Smooth muscle cell of the brain vasculature (primary cell): ENCODE results near the gene DUSP18.
"Not testable (repeated sequence)": the region's sequence is repeated elsewhere in the genome, so short reads cannot be mapped to it uniquely, and the experiment has no call there.

Experiments used
- DNase-seq: peaks from one replicate; pipeline ENCODE4 v3.0.0-alpha.2; 2012; ENCODE audit warnings: low read depth, low spot score

Gene DUSP18

DNA sequence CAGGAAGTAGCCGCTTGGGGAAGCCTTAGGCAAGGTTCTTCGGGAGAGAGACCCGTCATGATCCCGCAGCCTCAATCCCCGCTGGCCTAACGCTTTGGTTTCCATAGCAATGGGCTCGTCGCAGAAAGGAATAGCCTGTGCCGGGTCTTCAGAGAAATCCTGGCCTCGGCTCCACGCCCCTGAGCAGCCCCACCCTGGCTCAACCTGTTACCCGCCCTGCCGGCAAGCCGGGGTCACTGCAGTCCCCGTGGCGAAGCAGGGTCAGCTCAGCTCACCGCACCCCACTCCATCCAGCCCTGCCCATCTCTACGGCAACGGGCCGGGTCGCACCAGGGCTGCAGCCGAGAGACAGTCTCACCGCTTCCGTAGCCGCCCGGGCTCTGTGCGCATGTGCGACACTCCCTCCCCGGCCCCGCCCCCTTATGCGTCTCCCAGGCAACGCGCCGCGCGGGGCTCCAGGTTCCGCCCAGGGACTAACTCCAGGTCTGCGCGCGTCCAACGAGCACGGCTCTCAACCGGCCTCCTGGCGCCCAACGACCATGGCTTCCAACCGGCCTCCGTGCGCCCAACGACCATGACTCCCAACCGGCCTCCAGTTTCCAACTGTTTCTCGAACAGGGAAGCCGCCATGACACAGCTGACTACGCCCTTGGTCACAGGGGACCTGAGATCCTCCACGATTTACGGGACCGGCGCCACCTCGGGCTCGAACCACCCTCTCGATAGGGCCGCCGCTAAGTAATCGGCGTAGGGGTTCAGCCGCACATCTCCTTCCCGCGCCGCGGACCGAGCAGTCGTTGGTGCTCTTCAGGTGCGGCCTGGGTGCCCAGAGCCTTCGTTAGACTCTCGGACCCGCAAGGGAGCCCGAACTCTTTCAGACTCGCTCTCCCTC is at the start of gene DUSP18:
TSS of gene DUSP18 (minus strand) at position 382 of the 892 bp plus-strand sequence. CDS start 3,872 bp downstream, outside the sequence.
- peak; percentile 58 for DNase-seq

DNA sequence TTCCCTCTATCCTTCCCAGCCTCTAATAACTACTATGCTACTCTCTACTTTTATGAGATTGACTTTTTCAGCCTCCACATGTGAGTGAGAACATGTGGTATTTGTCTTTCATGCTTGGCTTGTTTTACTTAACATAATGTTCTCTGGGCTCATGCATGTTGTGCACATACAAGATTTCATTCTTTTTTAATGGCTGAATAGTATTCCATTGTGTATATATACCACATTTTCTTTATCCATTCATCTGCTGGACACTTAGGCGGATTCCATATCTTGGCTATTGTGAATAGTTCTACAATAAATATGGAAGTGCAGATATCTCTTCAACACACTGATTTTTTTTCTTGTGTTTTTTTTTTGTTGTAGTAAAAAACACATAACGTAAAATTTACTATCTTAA is 46.4 kb upstream of the DUSP18 start:
- DNase-seq, result no peak

DNA sequence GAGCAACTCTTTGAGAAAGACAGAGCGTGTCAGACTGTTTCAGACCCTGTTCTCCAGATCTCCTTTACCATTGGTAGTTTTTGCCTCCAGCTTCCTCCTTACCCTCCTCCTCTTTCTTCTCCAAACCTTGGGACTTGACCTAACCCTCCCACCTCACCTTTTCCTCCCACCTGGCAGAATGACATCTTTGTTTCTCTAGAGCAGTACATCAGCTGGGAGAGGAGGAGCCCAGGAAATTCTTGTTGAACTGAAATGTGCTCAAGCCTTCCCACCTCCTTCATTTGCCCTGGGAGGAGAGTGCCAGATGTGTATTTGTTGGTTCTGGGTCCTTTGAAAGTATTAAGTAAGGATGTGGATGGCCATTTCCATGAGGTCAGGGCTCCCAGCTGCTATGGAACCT is 44.4 kb upstream of the DUSP18 start:
- no peak for DNase-seq

DNA sequence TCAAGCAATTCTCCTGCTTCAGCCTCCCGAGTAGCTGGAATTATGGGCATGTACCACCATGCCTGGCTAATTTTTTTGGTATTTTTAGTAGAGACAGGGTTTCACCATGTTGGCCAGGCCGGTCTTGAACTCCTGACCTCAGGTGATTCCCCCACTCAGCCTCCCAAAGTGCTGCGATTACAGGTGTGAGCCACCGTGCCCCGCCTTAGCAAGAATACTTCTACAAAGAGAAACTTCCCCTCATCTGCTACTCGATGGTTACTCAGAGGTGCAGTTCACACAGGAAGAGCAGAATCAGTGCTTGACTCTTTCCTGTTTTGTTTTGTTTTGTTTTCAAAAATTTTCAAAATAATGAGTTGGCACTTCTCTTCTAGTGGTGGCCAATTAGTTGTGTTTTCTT is 42.3 kb upstream of the DUSP18 start:
- not testable (repeated sequence) for DNase-seq

DNA sequence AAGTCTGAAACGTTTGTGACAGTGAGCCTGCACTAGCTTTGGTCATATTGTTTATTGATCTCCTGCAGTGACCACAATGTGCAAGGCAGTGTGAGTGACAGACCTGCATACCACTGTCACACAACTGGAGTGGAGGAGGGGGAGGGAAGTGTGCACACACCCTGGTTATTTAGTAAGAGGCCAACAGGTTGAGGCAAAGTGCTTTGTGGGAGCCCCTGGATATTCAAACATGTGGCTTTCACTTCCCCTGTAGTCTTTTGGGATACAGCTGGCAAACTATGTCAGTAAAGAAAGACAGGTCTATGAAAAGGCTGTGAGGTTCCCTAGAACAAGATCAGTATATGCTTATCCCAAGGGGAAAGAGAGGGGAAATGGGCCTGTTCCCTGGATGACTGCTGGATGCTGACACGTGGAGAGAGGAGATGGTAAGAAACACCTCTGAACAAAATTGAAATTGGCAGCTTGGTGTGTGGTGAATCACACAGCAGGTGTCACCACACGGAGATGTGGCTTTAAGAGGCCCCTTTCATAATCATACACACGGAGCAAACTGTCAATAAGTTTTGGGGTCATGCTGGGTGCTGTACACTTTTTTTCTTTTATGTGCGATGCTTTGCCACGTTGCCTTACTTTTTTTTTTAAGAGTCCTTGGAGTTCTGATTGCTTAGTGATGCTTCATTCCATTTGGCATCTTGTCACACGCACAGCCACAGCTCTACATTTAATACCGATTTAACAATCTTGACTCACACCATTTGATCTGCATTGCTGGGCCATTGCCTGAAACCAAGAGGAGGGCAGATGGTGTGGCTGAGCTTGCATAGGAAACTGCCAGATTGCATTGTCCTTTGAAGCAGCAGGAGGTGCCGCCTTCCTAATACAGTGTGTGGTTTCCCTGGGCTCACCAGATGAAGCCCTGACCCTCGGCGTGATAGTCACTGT is 38.3 kb upstream of the DUSP18 start:
- no peak for DNase-seq

DNA sequence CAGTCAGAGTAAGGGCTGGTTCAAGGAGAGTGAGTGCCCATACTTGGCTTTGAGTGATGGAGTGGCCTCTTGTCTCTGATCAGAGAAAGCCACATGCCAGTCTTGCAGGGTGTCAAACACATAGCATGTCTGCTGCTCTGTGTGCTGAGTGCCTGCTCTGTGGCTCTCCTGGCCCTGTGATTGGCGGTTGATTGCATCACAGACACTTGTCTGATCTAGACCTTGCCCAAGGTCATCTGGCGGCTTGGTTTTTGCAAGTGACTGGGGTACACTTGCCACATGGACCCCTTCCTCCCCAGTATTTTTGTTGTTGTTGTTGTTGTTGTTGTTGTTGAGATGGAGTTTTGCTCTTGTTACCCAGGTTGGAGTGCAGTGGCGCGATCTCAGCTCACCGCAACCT is 37.3 kb upstream of the DUSP18 start:
- DNase-seq, result no peak

DNA sequence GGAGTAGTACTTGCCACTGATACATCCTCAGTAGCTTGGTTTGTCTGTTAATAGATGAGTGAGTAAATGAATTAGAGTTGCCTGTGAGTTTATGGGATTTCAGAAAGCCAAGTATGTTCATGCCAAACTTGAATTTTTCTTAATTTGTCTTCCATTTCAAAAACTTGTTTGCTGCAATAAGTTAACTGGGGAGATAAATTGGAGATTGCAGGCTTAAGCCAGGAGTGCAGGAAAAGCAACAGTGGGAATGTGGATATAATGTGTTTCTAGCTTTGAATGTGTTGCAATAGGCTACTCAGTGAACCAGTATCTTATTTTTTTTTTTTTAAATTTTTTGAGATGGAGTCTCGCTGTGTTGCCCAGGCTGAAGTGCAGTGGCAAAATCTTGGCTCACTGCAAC is 35.2 kb upstream of the DUSP18 start:
- no peak for DNase-seq

DNA sequence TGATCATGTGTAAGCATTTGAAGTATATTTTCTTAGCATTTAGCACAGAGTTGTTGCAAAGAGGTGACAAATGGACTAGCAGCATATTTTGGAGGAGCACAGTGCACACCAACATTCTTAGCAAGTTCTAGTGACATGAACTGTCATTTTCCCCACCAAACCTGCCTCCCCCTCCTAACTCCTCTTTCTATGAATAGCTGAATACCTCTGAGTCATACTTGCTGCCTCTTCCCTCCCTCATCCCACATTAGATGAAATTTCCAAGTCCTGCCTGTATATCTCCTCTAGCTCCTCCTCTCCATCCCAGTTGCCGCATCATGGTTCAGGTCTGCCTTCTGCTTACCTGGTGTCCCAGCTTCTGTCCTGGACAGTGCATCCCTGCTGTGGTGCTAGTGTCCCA is 34.2 kb upstream of the DUSP18 start:
- no peak for DNase-seq

DNA sequence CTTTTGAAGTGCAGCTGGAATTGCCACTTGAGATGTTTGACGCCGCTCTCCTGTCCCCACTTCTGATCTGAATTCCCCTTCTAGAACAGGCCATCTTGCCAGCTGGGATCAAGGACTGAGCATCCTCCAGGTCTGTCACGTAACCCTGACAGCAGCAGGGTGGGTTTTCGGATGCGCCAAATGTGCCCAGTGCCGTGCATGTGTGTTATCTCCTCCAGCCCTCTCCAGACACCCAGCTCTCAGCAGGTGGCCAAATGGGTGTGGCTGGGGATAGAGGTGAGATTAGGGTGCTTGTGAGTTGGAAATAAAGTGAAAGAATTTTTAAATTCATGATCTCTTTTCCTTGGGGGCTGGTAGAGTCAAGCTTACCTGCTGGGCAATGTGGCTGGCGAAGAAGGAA is 30.3 kb upstream of the DUSP18 start:
- no peak for DNase-seq

DNA sequence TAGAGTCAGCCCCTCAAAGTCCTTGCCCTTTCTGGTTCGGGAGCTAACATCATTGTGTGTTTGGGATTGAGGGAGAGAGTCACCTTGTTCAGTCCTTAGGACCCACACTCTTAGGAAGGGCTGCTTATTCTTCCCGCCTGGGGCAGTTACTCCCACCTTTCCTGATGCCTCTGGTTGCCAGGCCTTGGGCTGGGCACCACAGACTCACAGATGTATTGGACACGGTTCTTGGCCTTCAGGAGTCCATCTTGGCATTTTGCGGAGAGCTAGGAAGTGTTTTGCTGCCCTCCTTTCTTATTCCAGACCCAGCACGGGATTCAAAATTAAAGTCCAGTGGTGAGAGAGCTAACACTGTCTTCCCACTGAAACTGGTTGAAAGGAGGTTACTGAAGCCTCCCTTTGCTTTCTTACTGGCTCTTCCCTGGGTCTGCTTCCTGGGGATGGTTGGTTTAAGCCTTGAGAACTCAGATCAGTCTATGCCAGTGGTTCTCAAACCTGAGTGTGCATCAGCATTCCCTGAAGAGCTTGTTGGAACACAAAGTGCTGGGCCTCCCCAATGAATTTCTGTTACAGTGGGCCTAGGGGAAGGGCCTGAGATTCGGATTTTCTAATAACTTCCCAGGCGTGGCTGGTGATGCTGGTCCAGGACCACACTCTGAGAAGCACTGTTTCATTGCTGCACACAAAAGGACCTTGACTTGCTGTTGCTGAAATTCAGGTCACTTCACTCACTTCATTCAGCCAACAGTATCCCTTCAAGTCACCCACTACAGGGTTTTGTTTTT is 28.4 kb upstream of the DUSP18 start:
- DNase-seq, result no peak

DNA sequence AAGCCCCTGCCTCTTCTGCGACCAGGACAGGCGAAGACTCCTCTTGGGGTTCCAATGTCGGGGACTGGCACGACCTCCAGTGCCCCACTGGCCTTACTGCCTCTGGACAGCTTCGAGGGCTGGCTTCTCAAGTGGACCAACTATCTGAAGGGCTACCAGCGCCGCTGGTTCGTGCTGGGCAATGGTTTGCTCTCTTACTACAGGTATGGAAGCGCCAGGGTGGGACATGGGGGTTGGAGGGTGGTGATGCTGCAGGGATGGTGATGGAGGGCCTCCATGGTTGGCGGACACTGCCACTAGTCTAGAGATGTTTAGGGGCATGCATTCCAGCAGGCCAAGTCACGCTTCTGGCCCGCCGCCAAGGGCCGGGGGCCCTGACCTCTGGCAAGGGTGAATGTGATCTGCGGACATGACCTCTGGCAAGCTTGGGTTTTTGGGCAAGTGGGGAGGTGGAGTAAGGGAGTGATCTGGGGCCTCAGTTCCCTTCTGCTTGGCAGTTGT is 27.7 kb upstream of the DUSP18 start:
- no peak for DNase-seq

DNA sequence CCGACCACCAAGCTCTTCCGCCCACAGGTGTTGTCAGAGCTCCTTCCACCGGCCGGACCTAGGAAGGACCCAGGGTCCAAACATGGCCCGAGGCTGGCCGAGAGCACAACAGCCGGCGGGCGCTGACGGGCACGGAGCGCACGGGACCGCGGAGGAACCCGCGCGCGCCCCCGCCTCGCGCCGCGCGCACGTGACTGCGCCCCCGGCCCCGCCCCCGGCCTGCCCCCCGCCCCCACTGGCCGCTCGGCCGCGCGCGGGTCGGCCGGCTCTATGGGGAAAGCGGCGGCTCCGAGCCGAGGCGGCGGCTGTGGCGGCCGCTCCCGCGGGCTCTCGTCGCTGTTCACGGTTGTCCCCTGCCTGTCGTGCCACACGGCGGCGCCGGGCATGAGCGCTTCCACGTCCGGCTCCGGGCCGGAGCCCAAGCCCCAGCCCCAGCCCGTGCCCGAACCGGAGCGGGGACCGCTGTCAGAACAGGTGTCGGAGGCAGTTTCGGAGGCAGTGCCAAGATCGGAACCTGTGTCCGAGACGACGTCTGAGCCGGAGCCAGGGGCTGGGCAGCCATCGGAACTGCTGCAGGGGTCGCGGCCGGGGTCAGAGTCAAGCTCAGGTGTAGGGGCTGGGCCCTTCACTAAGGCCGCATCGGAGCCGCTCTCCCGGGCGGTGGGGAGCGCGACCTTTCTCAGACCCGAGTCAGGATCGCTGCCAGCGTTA is 27.1 kb upstream of the DUSP18 start, which contains the start of gene OSBP2:
TSS of gene OSBP2 (plus strand) at position 235 of the 711 bp plus-strand sequence. CDS start at position 271, 36 bp downstream.
- DNase-seq, result no peak

DNA sequence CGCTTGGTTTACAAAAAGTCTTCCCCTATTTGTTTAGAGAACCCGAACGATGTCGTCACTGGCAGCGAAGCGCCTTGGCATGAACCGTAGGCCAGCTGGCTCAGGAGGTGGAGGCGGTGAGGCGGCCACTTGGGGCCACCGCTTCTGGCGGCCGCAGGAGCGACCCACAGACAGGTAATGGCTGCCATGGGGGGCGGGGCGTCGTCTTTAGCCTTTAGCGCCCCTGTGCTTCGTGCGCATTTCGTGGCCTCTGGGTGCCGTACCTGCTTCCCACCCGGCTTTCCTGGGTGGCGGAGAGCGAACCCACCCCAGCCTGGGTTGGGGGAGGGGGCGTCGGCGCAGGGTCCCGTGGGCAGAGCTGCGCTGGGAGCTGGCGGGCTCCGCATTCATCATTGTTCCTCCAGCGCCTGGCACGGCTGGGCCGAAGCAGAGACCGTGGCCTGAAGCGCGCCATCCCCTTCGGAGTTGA is 26.5 kb upstream of the DUSP18 start:
- no peak for DNase-seq

DNA sequence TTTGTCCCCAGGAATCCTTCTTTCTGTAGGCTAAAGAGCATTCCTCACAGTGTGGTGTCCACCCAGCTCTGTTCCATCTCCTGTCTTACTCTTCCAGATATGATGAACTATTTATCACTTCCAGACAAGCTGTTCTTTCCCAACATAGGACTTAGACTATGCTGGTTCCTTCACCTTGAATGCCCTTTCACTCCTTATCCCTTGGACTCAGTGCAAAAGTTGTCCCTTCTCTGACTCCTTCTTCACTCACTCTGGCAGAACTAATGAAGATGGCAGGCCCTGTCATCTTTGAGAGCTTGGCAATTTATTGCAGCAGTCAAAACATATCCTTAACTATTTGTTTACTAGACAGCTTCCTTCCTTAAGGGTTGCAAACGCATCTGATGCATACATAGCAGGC is 23.5 kb upstream of the DUSP18 start:
- no peak for DNase-seq

DNA sequence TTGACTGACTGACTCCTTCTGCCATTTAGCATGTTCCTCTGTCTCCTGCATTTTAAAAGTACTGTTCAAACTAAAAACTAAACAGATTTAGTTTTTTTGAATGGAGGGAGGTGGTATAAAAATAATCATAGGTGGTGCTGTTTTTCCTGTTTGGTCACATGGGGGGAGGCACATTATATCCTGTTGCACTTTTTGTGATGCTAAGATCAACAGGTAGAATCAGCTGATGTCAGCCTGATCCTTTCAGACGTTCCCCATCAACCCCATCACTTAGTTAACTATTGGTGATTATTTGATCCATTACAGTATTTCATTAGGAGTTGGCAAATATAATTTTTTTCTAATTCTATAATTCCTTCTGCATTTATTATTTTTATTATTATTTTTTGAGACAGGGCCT is 21.9 kb upstream of the DUSP18 start:
- DNase-seq, result no peak

DNA sequence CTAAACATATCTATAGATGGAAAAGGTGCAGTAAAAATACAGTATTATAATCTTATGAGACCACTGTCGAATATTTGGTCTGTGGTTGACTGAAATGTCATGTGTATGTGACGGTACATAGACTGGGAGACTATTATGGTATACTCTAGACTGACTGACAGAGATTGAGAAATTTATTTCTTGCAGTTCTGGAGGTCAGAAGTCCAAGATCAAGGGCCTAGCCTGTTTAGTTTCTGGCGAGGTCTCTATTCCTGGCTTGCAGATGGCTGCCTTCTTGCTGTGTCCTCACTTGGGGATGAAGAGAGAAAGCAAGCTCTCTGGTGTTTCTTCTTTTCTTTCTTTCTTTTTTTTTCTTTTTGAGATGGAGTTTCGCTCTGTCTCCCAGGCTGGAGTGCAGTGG is 19.7 kb upstream of the DUSP18 start:
- DNase-seq, result no peak

DNA sequence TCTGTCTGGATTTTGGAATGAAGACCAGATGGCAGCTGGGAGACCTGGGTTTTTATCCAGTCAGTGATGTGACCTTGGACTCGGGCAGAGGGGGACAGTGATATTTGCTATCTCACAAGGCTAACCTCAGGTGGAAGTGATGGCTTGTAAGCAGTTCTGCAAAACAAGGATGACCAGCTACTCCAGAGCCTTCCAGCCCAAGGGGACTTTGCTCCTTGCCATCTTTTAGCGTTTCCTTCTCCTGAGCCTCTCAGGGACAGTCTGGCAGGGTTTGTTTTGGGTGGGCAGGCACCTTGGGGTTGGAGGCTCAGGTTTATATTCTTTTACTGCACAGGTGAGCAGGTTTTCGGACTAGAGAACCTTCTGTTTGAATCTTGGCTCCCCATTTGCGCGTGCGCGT is 17.5 kb upstream of the DUSP18 start:
- DNase-seq, result no peak

DNA sequence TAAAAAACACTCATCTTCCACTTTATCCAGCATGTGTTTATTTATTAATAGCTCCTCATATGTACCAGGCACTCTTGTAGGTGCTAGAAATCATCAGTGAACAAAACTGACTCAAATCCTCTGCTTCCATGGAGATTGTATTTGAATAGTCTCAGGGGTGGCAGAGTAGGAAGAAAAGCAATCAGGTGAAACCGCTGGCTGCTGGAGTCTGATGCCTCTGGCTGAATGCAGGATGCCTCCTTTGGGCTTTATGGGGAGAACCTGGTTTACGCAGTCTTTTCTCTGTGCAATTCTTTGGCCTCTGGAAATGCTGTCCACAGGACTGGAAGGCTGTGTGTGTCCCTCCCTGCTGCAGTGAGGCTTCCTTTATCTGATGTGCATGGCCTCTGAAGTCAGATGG is 14.2 kb upstream of the DUSP18 start:
- no peak for DNase-seq

DNA sequence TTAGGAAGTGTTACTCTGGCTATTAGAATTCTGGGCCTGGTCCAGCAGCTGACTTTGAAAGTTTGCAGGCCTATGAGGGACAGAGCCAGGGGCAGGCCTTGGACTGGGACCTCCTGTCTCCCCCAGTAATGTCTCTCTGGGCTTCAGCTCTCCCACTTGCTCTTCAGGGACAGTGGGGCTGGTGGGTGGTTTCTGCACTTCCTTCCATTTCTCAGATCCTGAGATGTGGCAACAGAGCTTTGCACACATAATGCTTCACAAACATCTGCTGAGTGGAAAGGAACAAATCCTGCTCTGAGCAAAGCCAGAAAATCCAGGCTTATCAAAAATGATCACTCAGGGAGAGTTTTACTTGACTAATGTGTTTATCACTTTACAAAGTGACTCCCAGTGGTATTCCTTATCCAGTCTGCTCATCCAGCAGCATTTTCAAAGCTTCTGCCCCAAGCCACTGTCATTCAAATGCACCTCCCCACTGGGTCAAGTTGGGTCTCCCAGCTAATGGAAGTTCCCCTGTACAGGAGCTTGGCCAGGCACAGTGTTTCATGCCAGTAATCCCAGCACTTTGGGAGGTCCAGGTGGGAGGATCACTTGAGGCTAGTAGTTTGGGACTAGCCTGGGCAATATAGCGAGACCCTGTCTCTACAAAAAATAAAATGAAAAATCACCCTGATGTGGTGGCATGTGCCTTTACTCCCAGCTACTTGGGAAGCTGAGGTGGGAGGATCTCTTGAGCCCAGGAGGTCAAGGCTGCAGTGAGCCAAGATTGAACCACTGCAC is 13.5 kb upstream of the DUSP18 start:
- no peak for DNase-seq
